Esophagus muscularis mucosa (tissue), 3 donors: Measurements from ENCODE around the gene RBMS1.

Experiments used
- POLR2A ChIP-seq: fragments of 450-650 bp; IDR thresholded peaks from one replicate; pipeline ENCODE4 v1.6.1; 2017; ENCODE audit warnings: antibody characterized with exemption, moderate library complexity, mild to moderate bottlenecking, low read depth
- TF ChIP-seq, protein P1 (sequence below), 3 experiments: fragments of 200-600 bp in 2 of 3; fragments of 450-650 bp in 1 of 3; sonication (generic) in 2 of 3; IDR thresholded peaks; one replicate each; pipeline ENCODE4 v1.5.1; 2017 to 2019; ENCODE audit warnings: antibody characterized with exemption in 3 of 3, mild to moderate bottlenecking in 2 of 3, moderate library complexity in 1 of 3

DNA sequence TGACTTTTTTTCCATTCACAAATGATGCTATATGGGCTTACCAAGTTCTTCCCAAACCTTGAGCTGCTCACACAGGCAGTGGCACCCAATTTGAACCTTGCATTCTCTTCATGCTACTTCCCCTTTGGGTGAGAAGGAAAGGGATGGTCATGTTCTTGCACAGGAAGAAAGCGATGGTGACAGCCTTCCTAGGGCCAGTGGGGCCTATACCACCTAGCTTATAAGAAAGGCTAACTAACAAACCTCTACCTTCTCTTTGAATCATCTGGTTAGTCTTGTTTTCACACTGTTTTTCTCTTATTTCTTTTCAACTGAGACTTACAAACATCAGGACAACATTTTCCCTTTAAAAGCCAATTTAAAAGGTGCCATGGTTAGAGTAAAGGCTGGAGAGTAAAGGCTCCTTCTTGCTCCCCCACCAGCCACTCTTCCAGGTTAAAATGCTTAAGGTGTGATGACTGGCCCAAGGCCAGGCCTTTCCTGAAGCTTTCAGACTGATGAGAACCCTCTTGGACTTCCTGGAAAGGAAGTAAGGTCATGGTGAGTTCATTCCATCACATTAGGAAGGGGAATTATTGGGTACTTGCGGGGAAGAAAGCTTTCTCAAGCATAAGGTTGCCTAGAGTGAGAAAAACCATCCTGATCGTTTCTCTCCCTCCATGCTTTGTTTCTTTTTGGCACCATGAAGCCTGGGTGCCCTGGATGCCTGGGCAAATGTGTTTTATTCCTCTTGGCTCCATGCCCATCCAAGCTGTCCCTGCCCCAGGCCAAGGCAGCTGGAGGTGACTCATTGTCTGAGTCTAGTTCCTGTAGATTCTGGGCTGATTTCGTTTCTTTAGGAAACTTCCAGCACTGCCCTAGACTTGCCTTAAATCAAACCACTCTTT lies 252.1 kb downstream of the RBMS1 start:
- TF ChIP-seq POLR2A: no peak
- TF ChIP-seq, protein P1, sequence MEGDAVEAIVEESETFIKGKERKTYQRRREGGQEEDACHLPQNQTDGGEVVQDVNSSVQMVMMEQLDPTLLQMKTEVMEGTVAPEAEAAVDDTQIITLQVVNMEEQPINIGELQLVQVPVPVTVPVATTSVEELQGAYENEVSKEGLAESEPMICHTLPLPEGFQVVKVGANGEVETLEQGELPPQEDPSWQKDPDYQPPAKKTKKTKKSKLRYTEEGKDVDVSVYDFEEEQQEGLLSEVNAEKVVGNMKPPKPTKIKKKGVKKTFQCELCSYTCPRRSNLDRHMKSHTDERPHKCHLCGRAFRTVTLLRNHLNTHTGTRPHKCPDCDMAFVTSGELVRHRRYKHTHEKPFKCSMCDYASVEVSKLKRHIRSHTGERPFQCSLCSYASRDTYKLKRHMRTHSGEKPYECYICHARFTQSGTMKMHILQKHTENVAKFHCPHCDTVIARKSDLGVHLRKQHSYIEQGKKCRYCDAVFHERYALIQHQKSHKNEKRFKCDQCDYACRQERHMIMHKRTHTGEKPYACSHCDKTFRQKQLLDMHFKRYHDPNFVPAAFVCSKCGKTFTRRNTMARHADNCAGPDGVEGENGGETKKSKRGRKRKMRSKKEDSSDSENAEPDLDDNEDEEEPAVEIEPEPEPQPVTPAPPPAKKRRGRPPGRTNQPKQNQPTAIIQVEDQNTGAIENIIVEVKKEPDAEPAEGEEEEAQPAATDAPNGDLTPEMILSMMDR (IDR thresholded peaks at IDR 0.05): no peak
